HG02678 (cell line): Measurements from ENCODE around the gene HDX.
"Not testable (repeated sequence)": the region's sequence is repeated elsewhere in the genome, so short reads cannot be mapped to it uniquely, and the experiment has no call there.

Source experiments
- ATAC-seq: cut with Tn5 transposase; IDR thresholded peaks from one replicate; pipeline ENCODE4 v1.9.1; 2021; ENCODE audit warnings: mild to moderate bottlenecking, moderate library complexity; ENCODE audit not compliant: unreplicated experiment

The HDX gene

DNA sequence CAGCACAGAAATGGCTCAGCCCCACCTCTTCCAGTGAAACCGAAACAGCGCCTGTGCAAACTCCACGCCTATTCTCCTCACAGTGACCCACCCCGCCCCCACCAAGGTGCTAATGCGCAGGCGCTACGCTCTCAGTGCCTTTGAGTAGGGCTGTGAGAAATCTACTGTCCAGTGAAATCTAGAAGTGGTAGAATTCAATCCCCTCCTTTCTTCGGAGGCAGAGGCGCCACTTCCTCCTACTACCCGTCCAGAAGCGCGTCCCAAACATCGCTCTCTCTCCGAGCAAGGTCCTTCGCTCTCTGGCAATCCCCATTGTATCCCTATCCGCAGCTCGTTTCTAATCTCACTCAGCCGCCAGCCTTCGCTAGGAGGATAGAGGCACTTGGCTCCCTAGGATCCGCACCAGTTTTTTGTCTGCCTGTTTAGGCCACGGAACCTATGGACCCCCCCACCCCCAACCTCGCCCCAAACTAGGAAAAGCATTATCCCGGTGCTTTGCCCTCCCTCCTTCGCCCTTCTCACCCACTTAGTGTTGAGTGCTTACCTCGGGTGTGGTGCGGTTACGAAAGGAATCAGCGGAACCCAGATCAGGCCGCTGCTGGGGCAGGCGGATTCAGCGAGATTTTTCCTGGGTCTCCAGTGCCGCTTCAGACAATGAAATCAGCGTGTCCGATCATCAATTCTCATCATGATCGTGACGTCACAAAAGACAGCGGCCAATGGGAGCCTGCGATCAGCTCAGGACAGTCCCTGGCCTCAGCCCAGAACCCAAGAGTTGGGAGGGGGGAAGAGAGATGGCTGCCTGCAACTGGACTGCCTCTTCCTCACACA is at the start of gene HDX:
TSS of gene HDX (minus strand) at position 656 of the 831 bp plus-strand sequence. CDS start 27,056 bp downstream, outside the sequence.
- ATAC-seq = peak; percentile 91

DNA sequence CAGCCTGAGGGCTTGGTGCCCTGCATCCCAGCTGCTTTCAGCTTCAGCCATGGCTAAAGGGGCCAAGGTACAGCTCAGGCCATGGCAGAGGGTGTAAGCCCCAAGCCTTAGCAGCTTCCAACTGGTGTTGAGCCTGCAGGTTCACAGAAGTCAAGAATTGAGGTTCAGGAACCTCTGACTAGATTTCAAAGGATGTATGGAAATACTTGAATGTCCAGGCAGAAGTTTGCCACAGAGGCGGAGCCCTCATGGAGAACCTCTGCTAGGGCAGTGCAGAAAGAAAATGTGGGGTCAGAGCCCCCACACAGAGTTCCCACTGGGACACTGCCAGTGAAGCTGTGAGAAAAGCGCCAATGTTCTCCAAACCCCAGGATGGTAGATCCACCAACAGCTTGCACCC is 39.1 kb upstream of the HDX start:
- not testable (repeated sequence) for ATAC-seq

DNA sequence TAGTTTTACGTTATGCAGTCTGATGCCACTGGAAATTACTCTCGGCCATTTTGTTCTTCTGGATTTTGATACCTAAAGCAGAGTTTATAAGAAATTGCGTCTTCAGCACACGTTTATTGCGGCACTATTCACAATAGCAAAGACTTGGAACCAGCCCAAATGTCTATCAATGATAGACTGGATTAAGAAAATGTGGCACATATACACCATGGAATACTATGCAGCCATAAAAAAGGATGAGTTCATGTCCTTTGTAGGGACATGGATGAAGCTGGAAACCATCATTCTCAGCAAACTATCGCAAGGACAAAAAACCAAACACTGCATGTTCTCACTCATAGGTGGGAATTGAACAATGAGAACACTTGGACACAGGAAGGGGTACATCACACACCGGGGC is 35.4 kb upstream of the HDX start:
- not testable (repeated sequence) for ATAC-seq

DNA sequence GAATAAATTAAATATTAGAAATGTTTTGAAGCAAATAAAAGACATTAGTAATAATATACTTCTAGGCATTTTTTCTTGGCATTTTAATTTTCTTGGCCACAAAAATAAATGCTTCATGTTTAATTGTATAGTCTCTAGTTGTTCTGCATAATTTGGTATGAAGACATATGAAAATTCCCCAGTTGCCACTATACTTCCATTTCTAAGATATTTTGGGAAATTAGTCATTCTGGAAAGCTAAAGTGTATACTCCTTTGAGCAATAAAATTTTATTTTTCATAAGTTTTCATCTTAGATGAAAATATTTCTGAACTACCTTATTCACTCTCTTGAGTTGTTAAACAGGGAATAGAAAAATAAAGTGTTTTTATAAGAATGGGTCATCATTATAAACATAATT is 13.8 kb downstream of the HDX start:
- ATAC-seq = no peak

DNA sequence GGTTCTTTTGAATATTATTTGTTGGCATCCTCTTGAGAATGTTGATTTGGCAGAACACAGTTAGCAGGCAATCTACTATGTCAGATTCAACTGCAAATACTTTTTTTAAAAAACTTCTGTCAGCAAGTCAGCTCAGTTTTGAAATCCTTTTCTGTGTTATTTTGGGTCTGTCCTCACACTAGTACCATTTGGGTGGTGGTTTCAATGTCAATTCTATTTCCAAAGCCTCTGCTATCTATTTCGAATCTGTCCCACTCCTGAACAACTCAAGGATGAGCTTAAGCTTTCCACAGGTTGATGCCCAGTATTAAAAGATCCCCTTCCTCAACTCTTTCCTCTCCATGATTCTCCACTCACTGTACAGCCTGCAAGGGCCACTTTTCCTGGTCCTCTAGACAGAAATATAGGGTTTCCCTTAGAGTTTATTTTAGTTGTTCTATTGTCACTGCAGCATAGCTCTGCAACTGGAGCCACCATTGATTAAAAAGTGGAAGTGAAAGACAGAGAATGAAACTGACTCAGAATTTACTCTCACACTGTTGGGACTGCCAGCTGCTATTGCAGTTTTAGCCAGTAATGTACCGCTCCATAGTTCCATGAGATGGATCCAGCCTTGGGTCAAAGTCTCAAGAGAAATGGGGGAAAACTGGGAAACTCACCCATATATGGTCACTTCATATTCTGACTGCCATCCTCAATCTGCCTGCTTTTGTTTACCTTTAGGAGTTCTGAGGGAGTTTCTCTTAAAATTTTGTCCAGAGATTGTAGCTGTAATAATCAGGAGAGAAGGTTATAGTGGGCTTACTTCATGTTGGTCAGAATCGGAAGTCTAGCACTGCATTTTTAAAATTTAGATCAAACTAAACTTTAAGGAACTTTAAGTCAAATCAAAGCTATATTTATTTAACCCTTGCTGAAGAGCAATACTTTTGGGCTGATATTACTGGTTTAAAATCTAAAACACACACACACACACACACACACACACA is 14.6 kb downstream of the HDX start:
- peak; percentile 99 for ATAC-seq

GRCh38 chrX:84479086-84479485 is 23.2 kb downstream of the HDX start:
- ATAC-seq = no peak

GRCh38 chrX:84477114-84477513 is 25.1 kb downstream of the HDX start:
- no peak for ATAC-seq

GRCh38 chrX:84475596-84475995 is 26.7 kb downstream of the HDX start:
- ATAC-seq = no peak

DNA sequence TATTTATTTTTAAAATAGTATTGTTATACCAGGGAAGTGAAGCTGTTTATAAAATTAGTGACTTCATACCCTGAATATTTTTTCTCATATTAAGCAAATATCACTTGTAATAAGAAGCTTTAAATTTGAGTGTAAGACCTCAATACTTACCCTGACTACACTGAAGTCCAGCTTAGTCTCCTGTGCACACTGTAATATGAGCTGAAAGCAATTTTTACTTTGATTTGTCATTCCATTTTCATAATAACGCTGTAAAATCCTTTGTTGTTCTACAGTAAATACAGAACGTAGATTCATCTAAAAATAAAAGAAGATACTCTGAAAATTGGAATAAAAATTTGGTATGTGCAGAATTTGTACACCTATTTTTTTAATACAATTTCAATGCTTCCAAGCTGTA is 27.2 kb downstream of the HDX start:
- no peak for ATAC-seq

DNA sequence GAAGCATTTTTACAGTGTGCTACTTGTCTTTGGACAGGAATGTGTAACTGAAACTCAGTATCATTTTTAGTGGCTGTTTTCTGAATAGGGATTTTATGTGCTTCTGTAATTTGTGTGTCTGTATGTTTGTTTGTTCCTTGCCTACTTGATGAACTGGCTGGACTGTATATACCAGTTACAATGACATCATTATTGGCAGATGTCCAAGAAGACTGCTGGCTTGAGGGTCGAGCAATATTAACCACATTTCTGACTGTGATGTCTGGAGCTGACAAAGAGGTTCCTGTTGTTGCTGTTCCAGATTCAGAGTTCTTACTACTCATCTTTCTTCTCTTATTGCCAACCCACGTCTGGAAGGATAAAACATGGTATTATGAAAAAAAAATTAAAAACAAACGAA is 33.0 kb downstream of the HDX start:
- no peak for ATAC-seq

GRCh38 chrX:84467898-84468297 is 34.4 kb downstream of the HDX start:
- no peak for ATAC-seq

DNA sequence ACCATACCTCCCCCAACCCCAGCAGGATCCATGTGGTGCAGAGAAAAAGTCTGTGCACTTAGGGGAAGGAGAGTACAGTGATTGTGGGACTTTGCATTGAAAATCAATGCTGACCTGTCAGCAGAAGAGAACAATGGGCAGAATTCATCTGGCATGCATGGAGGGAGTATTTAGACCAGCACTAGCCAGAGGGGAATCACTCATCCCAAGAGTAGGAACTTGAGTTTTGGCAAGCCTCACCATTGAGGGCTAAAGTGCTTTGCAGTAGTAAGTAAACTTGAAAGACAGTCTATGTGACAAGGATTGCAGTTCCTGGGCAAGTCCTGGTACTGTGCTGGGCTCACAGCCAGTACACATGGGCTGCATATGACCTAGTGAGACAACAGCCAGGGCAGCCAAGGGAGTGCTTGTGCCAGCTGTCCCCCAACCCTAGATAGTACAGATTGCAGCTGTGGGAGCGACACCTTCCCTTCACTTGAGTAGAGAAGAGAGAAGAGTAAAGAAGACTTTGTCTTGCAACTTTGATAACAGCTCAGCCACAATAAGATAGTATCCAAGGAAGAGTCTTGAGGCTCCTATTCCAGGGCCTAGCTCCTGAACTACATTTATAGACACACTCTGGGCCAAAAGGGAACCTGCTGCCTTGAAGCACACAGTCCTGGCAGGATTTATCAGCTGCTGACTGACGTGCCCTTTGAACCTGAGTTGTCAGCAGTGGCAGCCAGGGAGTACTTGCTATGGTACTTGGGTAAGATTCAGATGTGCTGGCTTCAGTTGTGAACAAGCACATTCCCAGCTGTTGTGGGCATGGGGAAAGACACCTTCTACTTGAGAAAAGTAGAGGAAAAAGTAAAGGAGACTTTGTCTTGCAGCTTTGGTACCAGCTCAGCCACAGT is 48.7 kb downstream of the HDX start:
- no peak for ATAC-seq

DNA sequence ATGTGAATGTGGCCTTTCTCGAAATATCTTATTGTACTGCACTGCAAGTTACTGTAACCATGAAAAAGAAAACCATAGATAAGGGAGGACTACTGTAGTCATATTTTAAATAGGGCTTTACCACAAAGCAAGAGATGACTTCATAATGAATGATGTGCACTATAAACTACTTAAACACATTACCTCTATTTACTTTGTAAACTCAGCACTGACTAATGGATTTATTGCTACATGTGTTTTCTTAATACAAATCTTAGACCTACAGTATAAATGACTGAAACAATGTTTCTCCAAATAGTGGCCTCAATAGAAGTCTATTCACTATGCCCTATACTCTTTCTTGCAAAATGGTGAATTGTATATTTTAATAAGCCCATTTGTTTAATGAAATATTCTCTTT is 61.1 kb downstream of the HDX start:
- ATAC-seq = no peak

GRCh38 chrX:84415140-84415539 is 87.1 kb downstream of the HDX start:
- no peak for ATAC-seq

DNA sequence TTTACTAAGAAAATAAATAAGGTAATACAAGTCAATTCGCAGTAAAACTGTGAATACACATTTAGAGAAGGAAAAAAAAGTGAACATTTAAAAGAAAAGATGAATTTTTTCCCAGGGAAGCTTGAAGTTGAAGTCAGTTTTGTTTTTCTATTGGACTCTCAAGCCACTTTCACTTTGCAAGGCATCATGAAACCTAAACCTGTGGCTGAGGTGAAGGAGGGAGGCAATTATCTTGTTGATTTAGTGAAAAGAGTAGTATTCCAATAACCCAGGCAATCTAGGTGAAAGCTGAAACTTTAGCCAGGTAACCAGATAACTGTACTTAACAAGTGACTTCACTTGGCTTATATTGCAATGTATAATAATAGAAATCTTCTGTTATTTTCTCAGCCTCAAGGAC is 138.6 kb downstream of the HDX start:
- ATAC-seq = no peak

DNA sequence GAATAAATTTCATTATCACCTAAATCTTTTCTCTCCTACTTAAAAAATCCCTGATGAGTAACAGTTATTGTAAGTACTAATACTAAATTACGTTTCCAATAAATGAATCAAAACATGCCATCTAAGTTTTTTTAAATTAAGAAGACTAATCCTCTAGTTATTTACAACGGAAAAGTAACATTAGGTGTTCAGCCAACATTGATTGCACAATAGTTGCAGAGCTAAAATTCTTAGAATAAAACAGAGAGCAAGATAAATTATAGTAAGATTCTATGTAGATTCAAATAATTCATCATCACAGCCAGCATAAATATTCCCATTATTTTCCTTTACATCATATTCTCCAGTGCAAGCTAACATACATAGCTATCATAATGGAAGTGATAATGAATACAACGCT is 139.2 kb downstream of the HDX start:
- ATAC-seq = no peak

DNA sequence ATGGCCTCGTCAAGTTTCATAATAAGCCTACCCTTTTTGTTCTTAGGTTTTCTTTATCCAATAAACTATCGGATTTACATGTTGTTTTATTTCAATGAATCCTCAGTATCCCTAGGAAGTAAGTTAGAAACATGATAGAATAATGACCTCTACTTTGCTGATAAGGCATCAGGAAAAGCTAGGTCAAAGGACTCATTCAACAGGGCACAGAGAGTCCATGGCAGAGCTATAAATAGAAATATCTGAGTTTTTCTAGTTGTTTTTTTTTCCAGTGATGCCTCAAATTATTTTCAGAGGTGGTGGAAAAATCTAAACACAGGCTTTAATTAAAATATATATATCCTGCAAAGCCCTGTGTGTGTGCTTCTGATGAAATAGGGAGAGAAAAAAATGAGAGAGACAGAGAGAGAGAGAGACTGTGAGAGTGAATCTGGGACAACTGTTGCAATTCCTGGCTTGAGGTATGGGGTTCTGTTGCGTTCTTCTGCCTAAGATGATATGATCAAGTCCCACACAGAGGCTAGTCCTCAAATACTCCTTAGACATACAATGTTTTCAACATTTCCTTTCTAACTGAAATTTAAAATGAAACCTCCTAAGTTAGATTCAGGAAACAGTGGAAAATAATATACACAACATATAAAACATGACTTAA is 139.9 kb downstream of the HDX start:
- no peak for ATAC-seq

GRCh38 chrX:84358271-84358670 is 144.0 kb downstream of the HDX start:
- ATAC-seq = no peak

DNA sequence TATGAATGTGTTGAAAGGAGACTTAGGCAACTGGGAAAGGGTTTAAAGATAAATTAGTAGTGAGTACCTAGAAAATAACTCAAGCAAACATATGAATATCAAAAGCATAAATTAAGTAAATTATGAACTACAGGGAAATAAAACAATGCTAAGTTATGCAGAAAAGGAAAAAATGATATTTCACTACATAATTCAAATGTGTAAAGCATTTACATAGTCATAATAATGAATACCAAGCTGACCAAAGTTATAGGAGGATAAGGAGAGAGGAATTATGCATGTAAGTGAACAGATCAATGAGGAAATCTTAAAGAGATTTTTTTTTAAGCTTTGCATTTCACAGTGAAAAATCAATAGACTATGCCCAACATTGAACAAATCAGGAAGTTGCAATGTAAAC is 145.0 kb downstream of the HDX start:
- no peak for ATAC-seq

DNA sequence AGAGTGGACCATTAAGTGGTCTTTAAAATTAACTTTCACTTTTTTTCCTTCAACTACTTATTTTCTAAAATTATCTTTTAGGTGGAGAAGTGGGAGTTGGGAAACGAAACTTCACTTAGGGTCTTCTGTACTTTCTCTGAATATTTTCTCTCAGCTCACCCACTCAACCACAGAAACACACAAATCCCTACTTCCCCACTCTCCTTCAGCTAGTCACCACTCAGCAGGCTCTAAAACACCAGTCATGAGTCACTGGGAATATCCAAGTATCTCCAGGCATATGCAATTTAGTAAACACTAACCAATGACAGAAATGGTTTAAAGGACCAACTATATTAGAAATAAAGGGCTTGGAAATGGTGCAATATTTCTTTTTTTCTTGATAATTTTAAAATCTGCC is 161.3 kb downstream of the HDX start:
- no peak for ATAC-seq
